IPS-11a (cell line): ENCODE measurements around the gene HIGD2A.

Experiments
- H3K4me3 ChIP-seq: one replicate; pipeline ENCODE4 v1.5.1; 2013; ENCODE audit warnings: low read depth, low read length, control low read depth

HIGD2A gene

DNA sequence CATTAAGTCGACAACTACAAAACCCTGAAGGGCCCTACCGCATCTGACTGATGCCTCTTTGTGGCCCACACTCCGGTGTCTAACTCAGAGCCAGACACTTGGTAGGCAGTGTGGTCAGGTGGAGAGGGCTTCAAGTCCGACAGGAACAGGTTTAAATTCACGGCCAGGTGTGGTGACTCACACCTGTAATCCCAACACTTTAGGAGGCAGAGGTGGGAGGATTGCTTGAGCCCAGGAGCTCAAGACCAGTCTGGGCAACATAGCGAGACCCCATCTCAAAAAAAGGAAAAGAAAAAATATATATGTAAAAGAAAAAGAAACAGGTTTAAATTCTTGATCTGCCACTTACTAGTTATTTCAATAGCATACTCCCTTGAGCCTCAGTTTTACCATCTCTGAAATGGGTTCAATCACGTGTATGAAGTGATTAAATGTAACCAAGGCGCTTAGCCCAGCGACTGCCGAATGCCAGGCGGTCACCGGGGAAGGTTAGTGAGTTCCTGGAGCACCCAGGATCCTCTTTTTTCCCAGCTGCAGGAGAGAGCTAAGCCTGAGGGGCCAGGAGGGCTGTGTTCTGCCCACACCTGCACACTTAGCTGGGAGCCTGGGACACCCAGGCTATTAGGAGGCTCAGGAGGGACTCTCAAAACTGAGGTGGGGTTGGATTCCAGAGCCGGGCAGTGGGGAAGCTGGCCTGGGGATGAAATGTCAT lies 26.8 kb downstream of the HIGD2A start:
- H3K4me3 ChIP-seq = peak overlapping the region; percentile 72

DNA sequence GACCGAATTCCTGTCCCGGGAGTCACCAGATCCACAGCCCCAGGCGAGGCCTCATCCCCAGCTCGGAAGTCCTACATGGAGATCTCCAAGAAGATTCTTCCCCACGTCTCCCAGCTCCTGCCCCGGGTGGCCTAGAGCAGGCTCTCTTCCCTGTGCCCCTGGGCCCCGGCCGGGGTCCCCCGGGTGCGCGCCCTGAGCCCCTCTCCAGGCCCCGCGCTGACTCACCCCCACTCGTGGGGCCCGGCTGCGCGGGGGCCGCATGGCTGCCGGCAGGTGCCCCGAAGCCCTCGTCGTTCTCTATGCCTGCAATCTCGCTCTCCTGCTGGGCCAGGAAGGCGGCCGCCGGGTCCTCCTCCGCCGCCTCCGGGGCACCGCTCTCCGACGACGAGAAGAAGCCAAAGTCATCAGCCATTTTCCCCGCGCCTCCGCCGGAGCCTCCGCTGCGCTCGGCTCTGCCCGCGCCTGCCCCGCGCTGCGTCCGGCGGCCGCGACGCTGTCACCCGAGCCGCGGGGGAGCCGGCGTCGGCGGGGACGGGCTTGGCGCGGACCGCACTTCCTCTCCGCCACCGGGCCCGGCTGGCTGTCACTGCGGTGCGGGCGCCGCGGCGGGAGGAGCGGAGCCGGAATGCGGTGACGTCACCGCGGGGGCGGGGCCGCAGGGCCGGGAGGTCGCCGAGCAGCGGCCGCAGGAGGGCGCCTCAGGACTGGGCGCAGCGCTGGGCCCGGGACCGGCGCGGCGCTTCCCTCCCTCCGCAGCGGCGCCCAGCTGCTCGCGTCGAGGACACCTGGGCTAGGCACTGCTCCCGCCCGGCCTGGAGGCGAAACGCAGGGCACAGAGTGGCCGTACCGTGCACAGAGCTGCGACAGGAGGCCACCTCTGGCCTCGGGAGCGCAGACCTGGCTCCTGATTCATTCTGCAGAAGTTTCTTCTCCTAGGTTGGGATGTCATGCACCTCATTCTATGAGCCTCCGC lies 27.7 kb downstream of the HIGD2A start, which contains the start of gene CLTB:
TSS of gene CLTB (minus strand) at position 588 of the 973 bp plus-strand sequence. CDS start at position 412, 176 bp downstream.
- H3K4me3 ChIP-seq = peak within 1 kb of the TSS; percentile 72

DNA sequence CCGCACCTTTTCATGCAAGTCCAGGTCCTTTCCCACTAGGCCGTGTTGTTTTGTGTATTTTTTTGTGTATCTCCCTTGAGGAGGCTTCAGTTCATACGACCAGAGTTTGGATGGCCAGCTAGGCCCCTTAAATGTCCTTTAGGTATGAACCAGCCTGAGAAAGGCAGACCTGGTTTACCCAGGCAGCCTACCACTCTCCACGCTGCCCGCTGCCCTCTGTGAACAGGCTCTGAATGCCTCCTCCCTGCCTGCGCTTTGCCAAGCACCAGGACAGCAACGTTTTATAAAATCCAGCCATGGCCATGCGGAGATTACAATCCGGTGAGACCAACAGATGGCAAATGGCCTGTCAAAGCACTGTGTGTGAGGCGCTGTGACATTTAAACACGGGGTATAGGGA lies 28.4 kb downstream of the HIGD2A start:
- no peak overlapping the region for H3K4me3 ChIP-seq

DNA sequence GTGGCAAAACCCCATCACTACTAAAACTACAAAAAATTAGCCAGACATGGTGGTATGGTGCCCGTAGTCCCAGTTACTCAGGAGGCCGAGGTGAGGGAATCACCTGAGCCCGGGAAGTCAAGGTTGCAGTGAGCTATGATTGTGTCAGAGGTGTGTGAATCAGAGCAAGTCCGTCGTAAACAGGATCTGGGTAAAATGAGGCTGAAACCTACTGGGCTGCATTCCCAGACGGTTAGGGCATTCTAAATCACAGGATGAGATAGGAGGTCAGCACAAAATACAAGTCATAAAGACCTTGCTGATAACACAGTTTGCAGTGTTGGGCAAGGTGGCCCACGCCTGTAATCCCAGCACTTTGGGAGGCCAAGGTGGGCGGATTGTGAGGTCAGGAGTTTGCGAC lies 29.7 kb downstream of the HIGD2A start:
- no peak overlapping the region for H3K4me3 ChIP-seq

DNA sequence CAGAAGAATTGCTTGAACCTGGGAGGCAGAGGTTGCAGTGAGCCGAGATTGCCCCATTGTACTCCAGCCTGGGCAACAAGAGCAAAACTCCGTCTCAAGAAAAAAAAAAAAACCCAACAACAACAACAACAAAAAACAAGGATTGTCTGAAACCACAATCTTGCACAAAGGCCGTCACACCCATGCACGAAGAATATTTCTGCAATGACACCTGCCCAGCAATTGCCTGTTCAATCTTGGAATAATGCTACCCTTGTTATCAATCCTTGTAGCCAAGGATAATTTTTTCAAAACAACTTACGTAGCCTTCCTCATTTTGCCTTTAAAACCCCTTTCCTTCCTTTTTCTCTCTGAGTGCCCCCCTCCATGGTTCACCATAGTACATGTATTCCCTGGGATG lies 31.5 kb downstream of the HIGD2A start:
- no peak overlapping the region for H3K4me3 ChIP-seq

DNA sequence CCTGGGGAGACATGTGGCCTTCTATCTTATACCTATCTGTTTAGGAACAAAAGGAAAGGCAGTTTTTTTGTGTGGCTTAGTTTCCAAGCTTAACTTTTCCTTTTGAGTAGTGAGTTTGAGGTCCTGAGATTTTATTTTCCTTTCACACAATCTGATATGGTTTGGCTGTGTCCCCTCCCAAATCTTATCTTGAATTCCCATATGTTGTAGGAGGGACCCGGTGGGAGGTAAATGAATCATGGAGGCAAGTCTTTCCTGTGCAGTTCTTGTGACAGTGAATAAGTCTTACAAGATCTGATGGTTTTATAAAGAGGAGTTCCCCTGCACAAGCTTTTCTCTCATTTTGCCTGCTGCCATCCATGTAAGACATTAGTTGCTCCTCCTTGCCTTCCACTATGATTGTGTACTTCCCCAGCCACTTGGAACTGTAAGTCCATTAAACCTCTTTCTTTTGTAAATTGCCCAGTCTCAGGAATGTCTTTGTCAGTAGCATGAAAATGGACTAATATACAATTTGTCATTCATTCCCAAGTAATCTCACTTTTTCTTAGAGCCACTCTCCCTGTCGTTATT lies 32.5 kb downstream of the HIGD2A start:
- no peak overlapping the region for H3K4me3 ChIP-seq

DNA sequence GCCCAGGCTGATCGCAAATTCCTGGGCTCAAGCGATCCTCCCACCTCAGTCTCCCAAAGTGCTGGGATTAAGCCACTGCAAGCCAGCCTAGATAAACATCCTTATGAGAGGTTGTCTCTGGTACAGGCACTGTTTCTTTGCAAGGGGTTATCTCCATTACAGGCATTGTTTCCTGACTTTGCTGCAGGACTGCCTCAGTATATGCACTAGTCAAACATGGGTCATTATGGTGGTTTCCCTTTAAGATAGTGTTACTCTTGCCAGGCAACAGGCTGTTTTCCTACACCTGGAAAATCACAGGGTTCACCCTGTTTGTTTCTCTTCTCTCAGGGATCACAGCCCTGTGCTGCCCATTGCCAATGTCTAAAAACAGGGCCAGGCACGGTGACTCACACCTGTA lies 35.6 kb downstream of the HIGD2A start:
- H3K4me3 ChIP-seq = no peak overlapping the region

DNA sequence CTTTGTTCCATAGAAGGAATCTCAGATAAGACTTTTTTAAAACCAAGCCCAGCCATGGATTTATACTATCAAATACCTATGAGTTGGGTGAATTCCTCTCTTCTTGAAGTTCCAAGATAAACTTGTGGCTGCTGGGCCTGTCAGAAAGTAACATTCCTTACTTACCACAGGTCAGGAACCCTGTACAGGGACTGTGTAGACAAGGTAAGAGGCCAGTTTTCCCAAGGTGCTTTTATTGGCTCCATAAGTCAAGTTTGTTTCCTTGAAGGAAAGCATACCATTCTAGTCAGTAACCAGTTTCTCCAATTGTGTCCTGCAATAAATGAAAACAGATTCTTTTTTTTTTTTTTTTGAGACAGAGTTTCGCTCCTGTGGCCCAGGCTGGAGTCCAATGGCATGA lies 36.6 kb downstream of the HIGD2A start:
- no peak overlapping the region for H3K4me3 ChIP-seq

DNA sequence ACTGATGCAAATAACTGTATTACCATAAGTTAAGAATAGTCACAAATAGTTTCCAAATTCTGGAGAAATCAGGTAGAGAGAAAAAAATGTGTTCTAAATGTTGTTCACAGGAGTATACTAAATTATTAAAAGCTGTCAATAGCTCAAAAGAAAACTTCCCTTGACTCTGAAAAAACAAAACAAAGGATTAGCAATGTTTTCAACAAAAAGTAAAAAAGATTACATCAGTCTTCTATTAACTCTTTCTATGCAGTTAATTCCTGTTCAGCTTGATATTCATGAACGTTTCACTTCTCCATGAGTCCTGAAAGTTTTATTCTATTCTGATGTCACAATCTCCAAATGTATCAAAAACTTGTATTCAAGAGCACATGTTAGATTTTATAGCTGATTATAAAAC lies 37.2 kb downstream of the HIGD2A start:
- H3K4me3 ChIP-seq = no peak overlapping the region

DNA sequence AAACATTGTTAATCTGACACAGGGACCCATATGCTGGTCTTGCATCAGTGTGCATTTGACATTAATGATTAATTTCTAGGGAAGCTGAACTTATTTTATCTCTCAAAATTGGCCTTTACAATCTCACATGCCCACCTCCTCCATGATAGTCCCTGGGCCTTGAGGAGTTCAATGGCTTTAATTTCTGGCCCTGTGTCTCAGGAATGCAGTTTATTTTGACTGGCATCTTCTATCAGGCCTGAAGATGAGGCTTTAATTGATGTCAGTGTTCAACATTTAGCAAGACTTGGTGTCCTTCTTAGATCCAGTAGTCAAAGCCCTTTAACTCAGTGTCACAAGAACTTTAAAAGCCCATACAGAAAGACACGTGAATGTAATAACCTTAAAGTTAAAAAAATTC lies 38.3 kb downstream of the HIGD2A start:
- H3K4me3 ChIP-seq = no peak overlapping the region

DNA sequence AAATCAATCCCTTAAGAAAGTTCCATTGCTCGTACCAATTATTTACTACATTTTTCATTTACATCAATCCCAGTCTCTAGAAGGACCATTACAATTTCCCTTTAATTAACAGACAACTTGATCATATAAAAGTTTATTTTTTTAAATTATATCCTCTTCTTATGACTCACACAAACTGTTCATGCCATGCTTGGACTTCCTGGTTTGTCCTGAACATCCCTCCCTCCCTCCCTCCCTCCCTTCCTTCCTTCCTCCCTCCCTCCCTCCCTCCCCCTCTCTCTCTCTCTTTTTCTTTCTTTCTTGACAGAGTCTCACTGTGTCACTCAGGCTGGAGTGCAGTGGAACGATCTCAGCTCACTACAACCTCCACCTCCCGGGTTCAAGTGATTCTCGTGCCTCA lies 39.4 kb downstream of the HIGD2A start:
- no peak overlapping the region for H3K4me3 ChIP-seq

DNA sequence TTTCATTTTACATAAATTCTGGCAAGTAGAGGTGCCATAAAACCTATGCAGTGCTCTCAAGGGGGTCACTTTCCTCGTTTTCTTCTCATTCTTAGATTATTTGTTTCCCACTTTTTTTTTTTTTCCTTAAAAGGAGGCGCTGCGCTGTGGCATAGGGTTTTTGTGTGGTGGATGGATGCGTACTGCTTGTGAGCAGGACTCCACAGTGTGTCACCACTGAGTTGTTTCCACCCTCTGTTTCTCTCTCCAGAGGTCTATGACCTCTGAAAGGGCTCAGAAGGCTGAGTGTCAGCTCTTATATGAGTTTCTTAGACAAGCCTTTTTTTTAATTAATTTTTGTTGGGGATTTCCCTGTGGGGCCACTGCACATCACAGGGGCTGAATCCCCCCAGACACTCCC lies 41.4 kb downstream of the HIGD2A start:
- no peak overlapping the region for H3K4me3 ChIP-seq

DNA sequence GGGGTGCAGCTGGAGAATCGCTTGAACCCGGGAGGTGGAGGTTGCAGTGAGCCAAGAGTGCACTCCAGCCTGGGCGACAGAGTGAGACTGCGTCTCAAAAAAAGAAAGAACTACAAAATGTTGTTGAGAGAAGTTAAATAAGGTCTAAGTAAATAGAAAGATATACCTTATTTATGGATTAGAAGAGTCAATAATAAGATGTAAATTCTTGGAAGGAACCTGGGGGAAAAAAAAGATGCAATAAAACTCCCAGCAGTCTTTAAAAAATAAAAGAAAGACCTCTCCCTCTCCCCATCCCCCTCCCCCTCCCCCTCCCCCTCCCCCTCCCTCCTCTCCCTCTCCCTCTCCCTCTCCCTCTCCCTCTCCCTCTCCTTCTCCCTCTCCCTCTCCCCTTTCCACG lies 44.2 kb downstream of the HIGD2A start:
- H3K4me3 ChIP-seq = no peak overlapping the region

DNA sequence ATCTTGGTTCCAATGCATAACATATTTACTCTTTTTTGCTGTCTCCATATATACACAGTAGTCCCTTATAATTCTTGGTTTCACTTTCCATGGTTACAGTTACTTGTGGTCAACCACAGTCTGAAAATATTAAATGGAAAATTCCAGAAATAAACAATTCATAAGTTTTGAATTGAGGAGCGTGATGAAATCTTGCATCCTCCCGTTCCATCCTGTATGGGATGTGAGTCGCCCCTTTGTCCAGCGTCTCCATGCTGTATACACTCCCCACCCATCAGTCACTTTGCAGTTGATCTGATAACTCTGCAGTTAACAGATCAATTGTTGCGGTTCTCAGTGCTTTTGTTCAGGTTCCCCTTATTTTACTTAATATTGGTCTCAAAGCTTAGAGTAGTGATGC lies 48.1 kb downstream of the HIGD2A start:
- no peak overlapping the region for H3K4me3 ChIP-seq

DNA sequence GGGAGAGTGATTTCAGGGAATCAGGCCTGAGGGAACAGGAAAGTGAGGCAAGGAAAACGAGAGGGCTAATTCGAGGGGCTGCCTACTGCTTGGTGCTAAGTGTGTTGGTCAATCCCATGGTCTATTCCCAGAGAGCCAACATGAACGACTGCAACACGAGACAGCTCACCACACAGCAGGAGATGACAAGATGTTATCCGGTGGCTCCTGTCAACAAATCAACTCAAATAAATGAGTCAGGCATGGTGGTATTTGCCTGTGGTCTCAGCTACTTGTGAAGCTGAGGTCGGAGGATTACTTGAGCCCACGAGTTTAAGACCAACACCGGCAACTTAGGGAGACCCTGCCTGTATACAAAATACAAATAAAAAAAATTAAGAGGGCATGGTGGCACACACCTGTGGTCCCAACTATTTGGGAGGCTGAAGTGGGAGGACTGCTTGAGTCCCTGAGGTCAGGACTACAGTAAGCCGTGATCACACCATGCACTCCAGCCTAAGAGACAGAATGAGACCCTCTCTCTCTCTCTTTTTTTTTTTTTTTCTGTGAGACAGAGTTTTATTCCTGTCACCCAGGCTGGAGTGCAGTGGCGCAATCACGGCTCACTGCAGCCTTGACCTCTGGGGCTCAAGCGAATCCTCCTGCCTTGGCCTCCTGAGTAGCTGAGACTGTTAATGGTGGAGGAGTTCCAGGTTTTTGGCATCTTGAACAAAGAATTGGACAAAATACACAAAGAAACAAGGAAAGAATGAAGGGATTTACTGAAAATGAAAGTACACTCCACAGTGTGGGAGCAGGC lies 50.6 kb downstream of the HIGD2A start:
- H3K4me3 ChIP-seq = no peak overlapping the region
